HL-60 (cell line): ENCODE results near the gene RARA.

Experiments
- GABPA ChIP-seq: IDR thresholded peaks from 2 replicates; pipeline ENCODE4 v1.6.1; 2012; ENCODE audit warnings: low read depth
- POLR2AphosphoS5 ChIP-seq: IDR thresholded peaks from 2 replicates; pipeline ENCODE4 v1.6.1; 2012; ENCODE audit warnings: low read depth
- REST ChIP-seq: IDR thresholded peaks from 2 replicates; pipeline ENCODE4 v1.6.1; 2012; ENCODE audit warnings: low read depth; ENCODE audit not compliant: insufficient replicate concordance
- TF ChIP-seq, protein P1 (sequence below): IDR thresholded peaks from one replicate; pipeline ENCODE4 v1.5.1; 2011; ENCODE audit warnings: low read length, control low read depth, inconsistent platforms; ENCODE audit not compliant: insufficient read depth

DNA sequence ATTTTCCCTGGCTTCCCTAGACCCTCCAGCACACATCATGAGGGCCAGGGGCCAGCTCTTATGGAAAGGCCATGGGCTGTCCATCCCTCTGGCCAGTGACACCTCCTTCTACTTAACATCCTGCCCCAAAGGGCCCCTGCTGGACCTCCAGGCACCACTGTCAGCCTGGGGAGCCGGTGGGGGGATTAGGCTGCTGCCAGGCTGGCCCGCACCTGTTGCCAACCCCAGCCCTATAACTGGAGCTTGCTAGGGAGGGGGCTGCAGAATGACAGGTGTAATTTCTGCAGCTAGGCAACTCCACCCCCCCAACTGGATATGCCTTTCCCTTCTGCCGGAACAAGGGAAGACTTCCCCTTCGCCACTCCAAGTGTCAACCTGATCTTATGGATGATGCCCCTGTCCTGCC lies 12.5 kb downstream of the RARA start:
- no peak for TF ChIP-seq GABPA
- TF ChIP-seq, protein P1, sequence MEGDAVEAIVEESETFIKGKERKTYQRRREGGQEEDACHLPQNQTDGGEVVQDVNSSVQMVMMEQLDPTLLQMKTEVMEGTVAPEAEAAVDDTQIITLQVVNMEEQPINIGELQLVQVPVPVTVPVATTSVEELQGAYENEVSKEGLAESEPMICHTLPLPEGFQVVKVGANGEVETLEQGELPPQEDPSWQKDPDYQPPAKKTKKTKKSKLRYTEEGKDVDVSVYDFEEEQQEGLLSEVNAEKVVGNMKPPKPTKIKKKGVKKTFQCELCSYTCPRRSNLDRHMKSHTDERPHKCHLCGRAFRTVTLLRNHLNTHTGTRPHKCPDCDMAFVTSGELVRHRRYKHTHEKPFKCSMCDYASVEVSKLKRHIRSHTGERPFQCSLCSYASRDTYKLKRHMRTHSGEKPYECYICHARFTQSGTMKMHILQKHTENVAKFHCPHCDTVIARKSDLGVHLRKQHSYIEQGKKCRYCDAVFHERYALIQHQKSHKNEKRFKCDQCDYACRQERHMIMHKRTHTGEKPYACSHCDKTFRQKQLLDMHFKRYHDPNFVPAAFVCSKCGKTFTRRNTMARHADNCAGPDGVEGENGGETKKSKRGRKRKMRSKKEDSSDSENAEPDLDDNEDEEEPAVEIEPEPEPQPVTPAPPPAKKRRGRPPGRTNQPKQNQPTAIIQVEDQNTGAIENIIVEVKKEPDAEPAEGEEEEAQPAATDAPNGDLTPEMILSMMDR: no peak
- TF ChIP-seq POLR2AphosphoS5: no peak
- TF ChIP-seq REST: no peak
